GM18511 (cell line): ENCODE data around the gene YTHDF1.
"Not testable (repeated sequence)": the region's sequence is repeated elsewhere in the genome, so short reads cannot be mapped to it uniquely, and the experiment has no call there.

ENCODE experiments used
- ATAC-seq: cut with Tn5 transposase; IDR thresholded peaks from one replicate; pipeline ENCODE4 v1.9.1; 2021; ENCODE audit warnings: mild to moderate bottlenecking, moderate library complexity; ENCODE audit not compliant: unreplicated experiment

Gene YTHDF1

DNA sequence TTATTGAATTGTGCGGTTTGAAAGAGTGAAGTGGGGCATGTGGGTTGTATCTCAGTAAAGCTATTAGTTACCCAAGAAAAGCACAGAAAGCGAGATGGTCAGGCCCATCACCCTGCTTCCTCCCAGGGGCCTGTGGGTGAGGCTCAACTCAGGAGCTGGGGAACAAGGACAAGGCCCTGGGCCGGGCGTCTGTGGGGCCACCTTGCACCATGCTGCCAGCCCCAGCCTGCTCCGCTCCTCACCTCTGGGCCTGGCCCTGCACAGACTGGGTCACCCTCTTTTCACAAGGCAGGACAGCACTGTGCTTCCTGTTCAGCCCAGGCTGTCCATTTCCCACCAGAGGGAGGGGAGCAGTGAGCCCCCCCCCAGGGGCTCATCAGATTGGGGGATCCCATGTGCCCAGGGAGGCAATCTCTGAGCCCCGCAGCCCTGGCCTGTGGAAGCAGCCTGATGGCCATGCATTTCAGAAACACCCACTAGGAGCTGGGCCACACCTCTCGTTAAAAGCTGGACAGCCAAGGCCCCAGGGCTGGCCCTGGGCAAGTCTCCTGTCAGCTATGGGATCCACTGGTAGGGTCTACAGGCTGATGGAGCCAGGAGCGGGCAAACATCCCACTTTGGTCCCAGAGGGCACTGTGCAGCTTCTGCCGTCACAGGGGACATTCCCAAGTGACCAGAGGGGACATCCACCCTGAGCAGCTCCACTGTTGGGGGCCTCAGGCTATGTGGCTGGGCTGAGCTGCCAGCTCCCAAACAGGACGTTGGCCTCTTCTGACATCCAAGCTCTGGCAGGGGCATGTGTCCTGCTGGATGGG, 55.9 kb downstream of the YTHDF1 start:
- no peak for ATAC-seq

GRCh38 chr20:63159251-63159650, 56.7 kb downstream of the YTHDF1 start:
- ATAC-seq, result not testable (repeated sequence)

DNA sequence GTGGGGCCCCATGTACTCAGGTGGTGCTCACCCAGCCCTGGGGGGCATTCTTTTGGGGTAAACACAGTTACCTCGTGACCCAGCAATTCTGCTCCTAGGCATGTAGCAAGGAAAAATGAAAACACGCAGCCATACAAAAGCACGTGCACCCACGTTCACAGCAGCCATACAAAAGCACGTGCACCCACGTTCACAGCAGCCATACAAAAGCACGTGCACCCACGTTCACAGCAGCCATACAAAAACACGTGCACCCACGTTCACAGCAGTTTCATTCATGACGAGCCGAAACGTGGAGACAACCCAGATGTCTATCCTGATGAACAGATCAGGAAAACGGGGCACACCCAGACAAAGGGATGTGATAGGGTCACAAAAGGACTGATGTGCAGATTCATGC, 57.1 kb downstream of the YTHDF1 start:
- ATAC-seq, result no peak

GRCh38 chr20:63158352-63158751, 57.6 kb downstream of the YTHDF1 start:
- no peak for ATAC-seq

GRCh38 chr20:63157431-63157830, 58.5 kb downstream of the YTHDF1 start:
- ATAC-seq, result not testable (repeated sequence)

DNA sequence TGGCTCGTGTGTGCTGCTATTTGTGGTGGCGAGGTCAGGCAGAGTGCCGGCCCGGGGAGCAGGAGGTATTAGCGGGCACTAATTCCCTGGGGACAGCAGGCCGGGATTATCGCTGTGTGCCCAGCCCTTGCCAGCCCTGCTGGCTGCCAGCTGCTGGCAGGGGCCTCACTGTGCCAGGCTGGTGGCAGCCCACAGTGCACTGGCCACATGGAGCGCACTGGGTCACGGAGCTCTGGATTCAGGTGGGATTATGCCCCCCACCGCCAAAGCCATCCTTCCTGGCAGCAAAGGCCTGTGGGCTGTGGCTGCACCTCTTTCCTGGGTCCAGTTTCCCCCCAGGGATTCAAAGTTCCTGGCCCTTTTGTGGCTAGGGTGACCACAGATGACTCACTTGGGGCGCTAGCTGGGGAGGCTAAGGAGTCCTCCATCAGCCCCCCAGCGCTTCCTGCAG, 59.7 kb downstream of the YTHDF1 start:
- ATAC-seq, result no peak

- ATAC-seq, result no peak
Observed at GRCh38 chr20:63155266-63156165, 60.4 kb downstream of the YTHDF1 start.

GRCh38 chr20:63154395-63154794, 61.5 kb downstream of the YTHDF1 start:
- ATAC-seq, result no peak

DNA sequence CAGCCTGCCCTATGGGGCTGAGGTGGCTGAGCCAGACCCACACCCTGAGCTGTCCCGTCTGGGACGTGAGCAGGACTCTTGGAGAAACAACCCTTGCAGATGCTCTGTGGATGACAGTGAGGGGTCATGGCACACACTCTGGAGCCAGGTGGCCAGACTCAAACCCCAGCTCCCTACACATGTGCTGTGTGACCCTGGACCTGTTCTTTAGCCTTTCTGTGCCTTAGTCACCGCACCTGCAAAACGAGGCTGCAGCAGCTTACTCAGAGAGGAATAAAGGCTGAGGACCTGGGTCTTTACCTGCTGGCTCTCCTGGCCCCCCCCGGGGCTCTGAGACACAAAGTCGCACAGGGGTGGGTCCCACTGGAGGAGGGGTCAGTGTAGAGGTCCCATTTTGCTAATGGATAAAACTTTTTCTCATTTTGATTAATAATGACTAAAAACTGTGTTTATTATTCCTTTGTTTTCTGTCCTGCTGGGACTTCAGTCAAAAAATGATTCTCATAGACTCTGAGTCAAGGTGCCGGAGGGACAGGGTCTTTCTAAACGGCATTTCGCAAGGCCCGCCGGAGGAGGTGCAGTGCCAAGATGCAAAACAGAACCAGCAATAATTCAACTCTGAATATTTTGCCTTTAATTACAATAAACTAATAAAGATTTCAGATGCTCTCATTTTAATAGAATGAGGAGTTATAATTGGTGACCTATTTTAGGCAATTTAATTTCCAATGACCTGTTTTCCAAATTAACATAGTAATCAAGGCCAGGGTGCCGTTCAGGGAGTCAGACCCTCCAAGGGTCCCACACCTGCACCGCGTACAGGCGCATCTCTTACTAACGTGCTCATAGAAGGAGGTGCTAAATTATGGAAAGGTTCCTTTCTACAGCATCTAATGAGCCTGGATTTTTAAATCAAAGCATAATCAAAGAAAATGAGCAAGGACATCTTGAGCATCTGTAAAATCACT, 62.4 kb downstream of the YTHDF1 start:
- no peak for ATAC-seq

DNA sequence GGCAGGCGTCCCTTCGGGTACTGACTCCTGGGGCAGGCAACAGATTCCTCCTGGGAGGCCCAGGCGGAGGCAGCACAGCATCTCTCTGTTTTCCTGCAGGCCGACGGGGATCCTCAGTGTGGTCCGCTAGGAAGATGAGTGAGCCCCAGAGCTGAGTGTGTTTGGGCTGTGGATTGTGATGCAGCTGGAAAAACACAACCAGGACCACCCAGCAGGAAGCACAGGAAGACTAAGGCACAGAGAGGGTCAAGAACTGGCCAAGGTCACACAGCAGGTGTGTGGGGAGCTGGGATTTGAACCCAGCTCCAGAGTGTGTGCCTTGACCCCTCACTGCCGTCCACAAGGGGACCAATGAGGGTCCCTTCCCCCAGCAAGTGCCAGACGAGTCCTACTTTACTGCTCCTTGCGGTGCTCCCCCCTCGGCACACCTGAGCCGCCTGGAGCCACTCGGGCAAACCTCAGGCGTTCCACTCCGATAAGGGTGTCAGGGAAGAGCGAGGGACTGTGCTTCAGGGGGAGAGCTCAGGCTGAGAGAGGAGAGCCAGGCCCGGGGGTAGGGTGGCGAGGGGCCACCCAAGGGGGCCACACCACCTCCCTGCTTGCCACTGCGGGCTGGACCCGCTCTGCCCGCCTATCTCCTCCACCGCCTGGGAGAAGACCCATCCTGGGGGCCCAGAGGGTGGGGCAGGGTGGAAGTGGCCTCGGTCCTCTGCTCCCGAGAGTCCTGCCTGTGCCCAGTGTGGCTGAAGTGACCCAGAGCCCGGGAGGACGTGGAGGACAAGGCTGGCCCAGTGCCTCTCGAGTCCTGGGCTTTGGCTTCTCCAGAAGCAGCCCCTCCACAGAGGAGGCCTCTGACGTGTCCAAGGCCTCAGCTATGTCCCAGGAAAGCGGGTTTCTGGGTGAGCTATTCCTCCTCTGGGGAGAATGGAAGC, 63.3 kb downstream of the YTHDF1 start:
- no peak for ATAC-seq

DNA sequence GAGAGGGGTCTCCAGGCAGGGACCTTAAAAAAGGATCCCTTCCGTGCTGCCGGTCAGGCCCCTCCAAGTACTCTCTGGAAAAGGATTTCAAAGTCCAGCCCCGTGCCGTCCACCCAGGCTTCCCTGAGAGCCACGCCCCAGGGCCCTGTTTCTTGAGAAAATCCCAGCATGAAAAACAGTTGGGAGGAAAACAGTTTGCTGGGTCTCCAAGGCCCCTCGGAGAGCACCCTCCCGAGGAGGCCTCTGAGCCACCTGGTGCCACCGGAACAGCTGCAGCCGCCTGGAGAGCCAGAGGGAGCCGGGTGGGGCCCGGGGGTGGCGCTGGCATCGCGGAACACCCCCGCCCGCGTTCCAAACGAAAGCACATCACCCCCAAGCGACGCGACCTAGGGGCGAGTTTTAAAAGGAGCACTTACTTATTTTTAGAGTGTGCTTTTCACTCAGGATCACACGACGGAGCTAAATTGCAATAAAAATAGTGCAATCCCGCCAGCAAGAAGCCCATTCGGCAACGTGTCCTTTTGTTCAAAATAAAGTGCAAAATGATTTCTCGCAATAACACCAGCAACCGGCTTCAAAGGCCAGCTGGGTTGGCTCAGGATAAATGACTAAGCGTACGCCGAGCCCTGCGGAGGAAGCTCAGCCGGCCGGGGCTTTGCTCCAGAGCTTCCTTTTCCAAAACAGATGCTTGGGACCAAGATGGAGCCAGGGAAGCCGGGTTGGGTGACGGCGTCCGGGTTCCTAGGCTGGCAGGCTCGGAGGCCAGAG, 64.2 kb downstream of the YTHDF1 start:
- ATAC-seq, result no peak

- ATAC-seq, result no peak
Observed at GRCh38 chr20:63150911-63151531, 64.9 kb downstream of the YTHDF1 start.

DNA sequence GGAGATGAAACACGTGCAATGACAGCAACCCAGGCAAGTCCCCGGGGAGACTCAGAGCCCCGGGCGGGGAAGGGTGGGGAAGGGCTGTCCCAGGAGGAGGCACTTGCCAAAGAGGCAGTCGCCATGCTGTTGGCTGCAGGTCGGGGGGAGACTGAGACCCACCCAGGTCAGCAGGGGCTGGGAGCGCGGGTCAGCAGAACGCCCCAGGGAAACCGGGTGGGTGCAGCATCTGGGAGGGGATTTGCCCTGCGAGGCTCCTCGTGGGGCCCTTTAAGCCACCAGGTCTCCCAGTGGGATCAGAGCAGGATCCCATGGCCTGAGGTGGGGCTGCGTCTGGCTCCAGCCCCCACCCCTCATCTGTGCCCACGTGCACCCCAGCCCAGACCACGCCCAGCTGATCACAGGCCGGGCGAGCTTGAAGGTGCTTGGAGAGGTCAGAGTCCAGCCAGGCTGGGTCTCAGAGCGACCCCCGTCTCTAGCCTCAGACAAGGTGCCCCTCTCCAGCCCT, 65.5 kb downstream of the YTHDF1 start:
- no peak for ATAC-seq

DNA sequence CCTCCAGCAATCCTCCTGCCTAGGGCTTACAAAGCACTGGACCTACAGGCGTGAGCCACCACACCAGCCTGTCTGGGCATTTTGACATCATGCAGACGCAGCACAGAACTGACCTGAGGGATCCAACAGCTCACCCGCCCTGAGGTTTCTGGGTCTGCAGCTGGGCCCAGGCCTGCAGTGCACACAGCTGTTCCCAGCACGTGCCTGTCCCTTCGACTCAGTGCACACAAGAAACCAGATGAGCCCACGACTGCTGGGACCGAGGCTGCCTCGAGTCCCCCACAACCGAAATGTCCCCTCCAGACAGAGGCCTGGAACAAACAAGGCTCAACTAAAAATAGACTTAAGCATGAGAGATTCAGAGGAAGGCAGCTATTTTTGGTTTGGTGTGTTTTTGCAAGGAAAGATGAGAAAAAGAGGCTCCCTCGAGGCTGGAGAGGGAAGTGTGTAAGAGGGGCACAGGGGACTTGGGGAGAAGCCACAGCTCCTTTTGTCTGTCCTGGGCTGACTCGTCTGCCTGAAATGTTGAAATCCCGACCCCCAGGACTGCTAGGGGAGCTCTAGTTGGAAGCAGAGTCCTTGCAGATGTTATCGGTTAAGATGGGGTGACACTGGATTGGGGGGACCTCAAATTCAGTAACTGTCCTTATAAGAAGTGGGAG, 66.3 kb downstream of the YTHDF1 start:
- no peak for ATAC-seq

- ATAC-seq, result no peak
Observed at GRCh38 chr20:63148696-63149095, 67.2 kb downstream of the YTHDF1 start.

DNA sequence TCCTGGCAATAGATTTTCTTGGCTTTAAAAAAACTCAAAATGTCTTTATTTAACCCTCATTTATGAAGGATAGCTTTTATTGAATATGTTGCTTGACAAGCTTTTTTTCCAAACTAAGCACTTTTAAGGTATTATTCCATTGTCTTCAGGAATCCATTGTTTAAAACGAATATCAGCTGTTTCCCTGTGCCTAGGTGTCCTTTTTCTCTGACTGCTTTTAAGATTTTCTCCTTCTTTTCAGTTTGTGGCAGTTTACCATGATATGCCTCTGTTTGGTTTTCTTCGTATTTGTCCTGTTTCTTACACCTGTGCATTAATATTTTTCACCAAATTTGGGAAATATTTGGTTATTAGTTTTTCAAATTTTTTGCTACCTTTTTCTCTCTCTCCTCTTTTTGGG, 68.4 kb downstream of the YTHDF1 start:
- ATAC-seq, result no peak
